Retinal pigment epithelial cell (primary cell): ENCODE measurements around the gene RNF126.

ENCODE experiments used
- DNase-seq: peaks from one replicate; pipeline ENCODE4 v3.0.0-alpha.2; 2010; ENCODE audit warnings: low read depth
- H3K4me3 ChIP-seq: 2 replicates; pipeline ENCODE4 v1.5.1; 2011; ENCODE audit warnings: mild to moderate bottlenecking, low read length, control low read depth, moderate library complexity
- CTCF ChIP-seq: conservative IDR thresholded peaks from 2 replicates; pipeline ENCODE4 v1.5.1; 2011; ENCODE audit warnings: low read depth, low read length, control low read depth, inconsistent platforms

The RNF126 gene

DNA sequence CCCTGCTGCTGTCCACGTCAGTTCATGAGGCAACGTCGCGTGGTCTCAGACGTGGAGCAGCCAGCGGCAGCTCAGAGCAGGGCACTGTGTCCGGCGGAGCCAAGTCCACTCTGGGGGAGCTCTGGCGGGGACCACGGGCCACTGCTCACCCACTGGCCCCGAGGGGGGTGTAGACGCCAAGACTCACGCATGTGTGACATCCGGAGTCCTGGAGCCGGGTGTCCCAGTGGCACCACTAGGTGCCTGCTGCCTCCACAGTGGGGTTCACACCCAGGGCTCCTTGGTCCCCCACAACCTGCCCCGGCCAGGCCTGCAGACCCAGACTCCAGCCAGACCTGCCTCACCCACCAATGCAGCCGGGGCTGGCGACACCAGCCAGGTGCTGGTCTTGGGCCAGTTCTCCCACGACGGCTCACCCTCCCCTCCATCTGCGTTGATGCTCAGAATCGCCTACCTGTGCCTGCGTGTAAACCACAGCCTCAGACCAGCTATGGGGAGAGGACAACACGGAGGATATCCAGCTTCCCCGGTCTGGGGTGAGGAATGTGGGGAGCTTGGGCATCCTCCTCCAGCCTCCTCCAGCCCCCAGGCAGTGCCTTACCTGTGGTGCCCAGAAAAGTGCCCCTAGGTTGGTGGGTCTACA, 19.8 kb upstream of the RNF126 start:
- no peak overlapping the region for H3K4me3 ChIP-seq
- TF ChIP-seq CTCF, result no peak
- no peak for DNase-seq

DNA sequence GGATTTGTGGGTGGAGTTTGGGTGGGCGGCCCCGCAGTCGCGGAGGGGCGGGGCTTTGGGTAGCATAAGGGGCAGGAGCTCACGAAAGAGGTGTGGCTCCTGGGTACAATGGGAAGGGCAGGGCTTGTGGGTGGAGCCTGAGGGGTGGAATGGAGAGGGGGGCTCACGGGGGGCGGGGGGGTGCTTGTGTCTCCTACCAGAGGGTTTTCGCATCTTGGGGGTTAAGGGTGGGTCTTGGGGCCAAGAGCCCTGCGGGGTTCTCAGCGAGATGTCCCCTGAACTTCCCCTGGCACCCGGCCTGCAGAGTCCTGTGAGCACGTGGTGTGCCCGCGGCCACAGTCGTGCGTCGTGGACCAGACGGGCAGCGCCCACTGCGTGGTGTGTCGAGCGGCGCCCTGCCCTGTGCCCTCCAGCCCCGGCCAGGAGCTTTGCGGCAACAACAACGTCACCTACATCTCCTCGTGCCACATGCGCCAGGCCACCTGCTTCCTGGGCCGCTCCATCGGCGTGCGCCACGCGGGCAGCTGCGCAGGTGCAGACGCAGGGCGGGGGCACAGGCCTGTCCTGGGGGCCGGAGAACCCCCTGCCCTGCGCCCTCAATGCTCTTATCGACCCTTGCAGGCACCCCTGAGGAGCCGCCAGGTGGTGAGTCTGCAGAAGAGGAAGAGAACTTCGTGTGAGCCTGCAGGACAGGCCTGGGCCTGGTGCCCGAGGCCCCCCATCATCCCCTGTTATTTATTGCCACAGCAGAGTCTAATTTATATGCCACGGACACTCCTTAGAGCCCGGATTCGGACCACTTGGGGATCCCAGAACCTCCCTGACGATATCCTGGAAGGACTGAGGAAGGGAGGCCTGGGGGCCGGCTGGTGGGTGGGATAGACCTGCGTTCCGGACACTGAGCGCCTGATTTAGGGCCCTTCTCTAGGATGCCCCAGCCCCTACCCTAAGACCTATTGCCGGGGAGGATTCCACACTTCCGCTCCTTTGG, 18.3 kb upstream of the RNF126 start:
- no peak for TF ChIP-seq CTCF
- no peak overlapping the region for H3K4me3 ChIP-seq
- DNase-seq, result no peak

GRCh38 chr19:680287-681028, 17.4 kb upstream of the RNF126 start:
- peak overlapping the region; percentile 52 for H3K4me3 ChIP-seq
- peak; percentile 36 for TF ChIP-seq CTCF
- DNase-seq, result peak; percentile 86

GRCh38 chr19:679418-680286, 16.6 kb upstream of the RNF126 start:
- TF ChIP-seq CTCF, result no peak
- DNase-seq, result peak; percentile 55
- H3K4me3 ChIP-seq, result peak overlapping the region; percentile 45

DNA sequence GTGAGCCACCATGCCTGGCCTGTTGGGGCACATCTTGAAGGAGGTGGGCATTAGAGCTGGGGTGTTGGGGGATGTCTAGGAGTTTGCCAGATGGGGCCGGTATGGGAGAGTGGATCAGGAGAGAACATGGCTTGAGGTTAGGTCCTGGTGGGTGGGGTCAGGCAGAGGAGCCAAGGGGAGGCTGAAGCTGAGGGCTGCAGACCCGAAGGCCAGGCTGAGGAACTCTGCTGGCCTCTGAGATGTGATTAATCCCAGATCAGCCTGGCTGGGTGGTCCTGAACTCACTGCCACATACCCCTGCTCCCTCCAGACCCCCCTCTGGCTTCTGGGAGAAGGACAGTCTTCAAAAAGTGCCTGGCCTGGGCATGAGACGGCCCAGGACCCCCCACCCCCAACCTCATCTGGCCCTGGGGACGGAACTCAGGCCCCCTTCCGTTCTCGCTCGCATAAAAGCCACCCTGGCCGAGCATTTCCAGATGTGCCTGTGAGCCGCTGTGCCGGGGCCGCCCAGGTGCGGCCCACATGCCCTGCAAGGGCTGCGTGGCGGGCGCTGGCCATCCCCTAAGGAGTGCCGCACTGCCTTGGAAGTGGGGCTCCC, 15.9 kb upstream of the RNF126 start:
- no peak for DNase-seq
- peak overlapping the region; percentile 45 for H3K4me3 ChIP-seq
- TF ChIP-seq CTCF, result no peak
